B cell (primary cell): ENCODE data around the gene PMVK.

Experiments used
- CTCF ChIP-seq: fragments of 200-600 bp; IDR thresholded peaks from one replicate; pipeline ENCODE4 v1.8.0; 2022; ENCODE audit warnings: antibody characterized with exemption, mild to moderate bottlenecking
- EZH2 ChIP-seq: IDR thresholded peaks from 2 replicates; pipeline ENCODE4 v1.6.1; 2012; ENCODE audit warnings: borderline replicate concordance, low read depth, mild to moderate bottlenecking, moderate library complexity, low read length; ENCODE audit not compliant: insufficient read depth, poor library complexity, severe bottlenecking

DNA sequence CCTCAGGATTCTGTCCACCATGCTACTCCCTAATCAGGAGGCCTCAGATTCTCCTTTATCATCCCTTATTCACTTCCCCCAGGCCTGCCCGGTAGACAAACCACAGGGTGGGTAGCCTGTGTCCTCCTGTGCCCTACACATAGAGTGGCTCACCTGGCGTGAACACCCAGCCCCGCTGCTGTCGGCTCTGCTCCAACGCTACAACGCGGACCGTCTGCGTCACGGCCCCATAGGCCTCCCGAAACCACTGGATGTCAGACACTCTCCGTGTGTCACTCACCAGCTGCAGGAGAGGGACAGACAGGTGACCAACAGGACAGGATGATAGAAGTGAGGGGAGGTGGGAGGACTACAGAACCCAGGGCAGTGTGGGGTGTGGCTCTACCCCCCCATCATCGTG, 10.3 kb downstream of the PMVK start:
- TF ChIP-seq EZH2 = no peak
- no peak for TF ChIP-seq CTCF
